ENCODE results near the gene ELOF1. TPM values are rescaled to one million over a fixed set of nuclear protein-coding genes. Genes with fewer than 3 reads are reported as not detected.

The ELOF1 gene
- total RNA-seq, 1 donor from 2014 or later = 28.0 TPM

DNA sequence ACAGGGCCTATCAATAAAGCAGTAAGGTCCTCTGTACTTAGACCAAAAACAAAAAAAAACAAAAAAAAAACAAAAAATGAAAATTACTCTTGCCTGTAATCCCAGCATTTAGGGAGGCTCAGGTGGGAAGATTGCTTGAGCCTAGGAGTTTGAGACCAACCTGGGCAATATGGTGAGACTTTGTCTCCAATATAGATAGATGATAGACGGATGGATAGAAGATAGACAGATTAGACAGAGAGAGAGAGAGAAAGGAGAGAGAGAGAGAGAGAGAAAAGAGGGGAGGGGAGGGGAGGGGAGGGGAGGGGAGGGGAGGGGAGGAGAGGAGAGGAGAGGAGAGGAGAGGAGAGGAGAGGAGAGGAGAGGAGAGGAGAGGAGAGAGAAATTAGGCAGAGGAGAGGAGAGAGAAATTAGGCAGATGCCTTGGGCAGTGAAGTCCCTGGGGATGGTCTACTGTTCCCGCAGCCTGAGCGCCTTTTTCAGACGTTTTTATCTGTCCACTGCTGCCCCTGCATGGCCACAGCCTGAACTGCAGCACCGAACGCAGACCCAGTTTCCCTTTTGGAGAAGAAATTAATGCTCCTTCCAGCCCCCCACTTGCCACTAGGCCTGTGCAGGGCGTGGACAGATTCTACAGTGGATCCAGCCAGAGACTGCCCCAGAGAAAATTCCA is 28.4 kb upstream of the ELOF1 start:
- H3K4me1 ChIP-seq = no peaks in the 10 kb centered on the region
- no peak overlapping the region for H3K4me3 ChIP-seq
- DNase-seq (ENCODE audit: extremely low spot score in 2 of 2) = no peak
- no peaks in the 10 kb centered on the region for H3K36me3 ChIP-seq
- H3K27ac ChIP-seq = peak overlapping the region; percentile 56
- H3K27me3 ChIP-seq = no peaks in the 10 kb centered on the region
- intact Hi-C loops (cut with DNase I) = no loop called here
- H3K9me3 ChIP-seq = no peaks in the 10 kb centered on the region
- TF ChIP-seq POLR2AphosphoS5 (IDR thresholded peaks at IDR 0.05; ENCODE audit: insufficient read depth in 1 of 2, low read depth in 1 of 2) = no peak
- TF ChIP-seq, protein P1, sequence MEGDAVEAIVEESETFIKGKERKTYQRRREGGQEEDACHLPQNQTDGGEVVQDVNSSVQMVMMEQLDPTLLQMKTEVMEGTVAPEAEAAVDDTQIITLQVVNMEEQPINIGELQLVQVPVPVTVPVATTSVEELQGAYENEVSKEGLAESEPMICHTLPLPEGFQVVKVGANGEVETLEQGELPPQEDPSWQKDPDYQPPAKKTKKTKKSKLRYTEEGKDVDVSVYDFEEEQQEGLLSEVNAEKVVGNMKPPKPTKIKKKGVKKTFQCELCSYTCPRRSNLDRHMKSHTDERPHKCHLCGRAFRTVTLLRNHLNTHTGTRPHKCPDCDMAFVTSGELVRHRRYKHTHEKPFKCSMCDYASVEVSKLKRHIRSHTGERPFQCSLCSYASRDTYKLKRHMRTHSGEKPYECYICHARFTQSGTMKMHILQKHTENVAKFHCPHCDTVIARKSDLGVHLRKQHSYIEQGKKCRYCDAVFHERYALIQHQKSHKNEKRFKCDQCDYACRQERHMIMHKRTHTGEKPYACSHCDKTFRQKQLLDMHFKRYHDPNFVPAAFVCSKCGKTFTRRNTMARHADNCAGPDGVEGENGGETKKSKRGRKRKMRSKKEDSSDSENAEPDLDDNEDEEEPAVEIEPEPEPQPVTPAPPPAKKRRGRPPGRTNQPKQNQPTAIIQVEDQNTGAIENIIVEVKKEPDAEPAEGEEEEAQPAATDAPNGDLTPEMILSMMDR (IDR thresholded peaks at IDR 0.05) = peak; percentile 79 to 92 (median 82)

DNA sequence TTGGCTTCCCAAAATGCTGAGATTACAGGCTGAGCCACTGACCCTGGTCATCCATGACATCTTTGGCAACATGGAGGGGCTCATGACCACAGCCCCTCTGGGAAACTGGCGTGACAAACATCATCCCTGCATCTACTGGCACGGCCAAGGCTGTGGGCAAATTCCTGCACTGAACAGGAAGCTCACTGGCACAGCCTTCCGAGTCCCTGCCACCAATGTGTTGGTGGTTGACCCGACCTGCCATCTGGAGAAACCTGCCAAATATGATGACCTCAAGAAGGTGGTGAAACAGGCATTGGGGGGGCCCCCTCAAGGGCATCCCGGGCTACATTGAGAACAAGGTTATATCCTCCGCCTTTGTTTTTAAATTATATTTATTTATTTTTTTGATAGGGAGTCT is 27.3 kb upstream of the ELOF1 start:
- H3K4me1 ChIP-seq = peaks cover 7% of the 10 kb centered on the region
- no peak overlapping the region for H3K4me3 ChIP-seq
- no peaks in the 10 kb centered on the region for H3K36me3 ChIP-seq
- no peaks in the 10 kb centered on the region for H3K9me3 ChIP-seq
- DNase-seq (ENCODE audit: extremely low spot score in 2 of 2) = no peak
- no peak for TF ChIP-seq POLR2A (IDR thresholded peaks at IDR 0.05)
- TF ChIP-seq POLR2AphosphoS5 (IDR thresholded peaks at IDR 0.05; ENCODE audit: insufficient read depth in 1 of 2, low read depth in 1 of 2) = no peak
- TF ChIP-seq, protein P1 (IDR thresholded peaks at IDR 0.05) = no peak
- no peak overlapping the region for H3K27ac ChIP-seq
- no peaks in the 10 kb centered on the region for H3K27me3 ChIP-seq
- intact Hi-C loops (cut with DNase I) = no loop called here

DNA sequence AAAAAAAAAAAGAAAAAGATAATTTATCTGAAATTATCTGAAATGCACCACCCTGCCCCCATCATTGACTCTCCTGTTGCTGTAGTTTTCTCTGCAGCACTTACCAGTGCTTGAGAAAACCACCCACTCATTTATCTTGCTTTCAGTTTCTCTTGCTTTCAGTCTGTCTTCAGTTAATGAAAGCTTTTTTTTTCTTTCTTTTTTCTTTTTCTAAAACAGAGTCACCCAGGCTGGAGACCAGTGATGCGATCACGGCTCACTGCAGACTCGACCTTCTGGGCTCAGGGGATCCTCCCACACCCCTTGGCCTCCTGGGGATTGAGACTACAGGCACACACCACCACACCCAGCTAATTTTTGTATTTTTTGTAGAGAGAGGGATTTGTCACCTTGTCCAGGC is 22.7 kb upstream of the ELOF1 start:
- Histone ChIP-seq H3K9me3 (no peaks in the 10 kb centered on the region), H3K4me3 (no peak overlapping the region), H3K27ac (no peak overlapping the region), H3K4me1 (peaks cover 41% of the 10 kb centered on the region), H3K27me3 (no peaks in the 10 kb centered on the region), H3K36me3 (no peaks in the 10 kb centered on the region)
- DNase-seq (ENCODE audit: extremely low spot score in 2 of 2) = no peak
- intact Hi-C loops (cut with DNase I) = no loop called here
- TF ChIP-seq POLR2A (IDR thresholded peaks at IDR 0.05) (no peak), POLR2AphosphoS5 (IDR thresholded peaks at IDR 0.05; ENCODE audit: insufficient read depth in 1 of 2, low read depth in 1 of 2) (no peak)
- TF ChIP-seq, protein P1 (IDR thresholded peaks at IDR 0.05) = no peak

DNA sequence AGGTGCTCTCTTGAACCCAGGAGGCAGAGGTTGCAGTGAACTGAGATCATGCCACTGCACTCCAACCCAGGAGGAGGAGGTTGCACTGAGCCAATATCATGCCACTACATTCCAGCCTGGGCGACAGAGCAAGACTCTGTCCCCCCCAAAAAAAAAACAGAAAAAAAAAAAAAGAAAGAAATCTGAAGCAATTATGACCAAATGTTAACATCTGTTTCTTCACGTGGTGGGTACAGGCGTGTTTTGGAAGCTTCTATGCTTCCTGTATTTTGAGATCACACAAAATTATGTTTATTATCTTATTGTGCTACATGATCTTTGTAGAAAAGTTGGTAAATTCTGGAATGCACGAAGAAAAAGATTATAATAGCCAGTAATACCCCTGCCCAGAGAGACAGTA is 21.1 kb upstream of the ELOF1 start:
- no peak for DNase-seq (ENCODE audit: extremely low spot score in 2 of 2)
- Histone ChIP-seq H3K4me3 (no peak overlapping the region), H3K9me3 (no peaks in the 10 kb centered on the region), H3K27ac (no peak overlapping the region), H3K4me1 (peaks cover 41% of the 10 kb centered on the region), H3K27me3 (no peaks in the 10 kb centered on the region), H3K36me3 (no peaks in the 10 kb centered on the region)
- intact Hi-C loops (cut with DNase I) = no loop called here
- TF ChIP-seq POLR2A (IDR thresholded peaks at IDR 0.05) (no peak), POLR2AphosphoS5 (IDR thresholded peaks at IDR 0.05; ENCODE audit: insufficient read depth in 1 of 2, low read depth in 1 of 2) (no peak)
- TF ChIP-seq, protein P1 (IDR thresholded peaks at IDR 0.05) = no peak
